ENCODE data around the gene KCNG2.

DNA sequence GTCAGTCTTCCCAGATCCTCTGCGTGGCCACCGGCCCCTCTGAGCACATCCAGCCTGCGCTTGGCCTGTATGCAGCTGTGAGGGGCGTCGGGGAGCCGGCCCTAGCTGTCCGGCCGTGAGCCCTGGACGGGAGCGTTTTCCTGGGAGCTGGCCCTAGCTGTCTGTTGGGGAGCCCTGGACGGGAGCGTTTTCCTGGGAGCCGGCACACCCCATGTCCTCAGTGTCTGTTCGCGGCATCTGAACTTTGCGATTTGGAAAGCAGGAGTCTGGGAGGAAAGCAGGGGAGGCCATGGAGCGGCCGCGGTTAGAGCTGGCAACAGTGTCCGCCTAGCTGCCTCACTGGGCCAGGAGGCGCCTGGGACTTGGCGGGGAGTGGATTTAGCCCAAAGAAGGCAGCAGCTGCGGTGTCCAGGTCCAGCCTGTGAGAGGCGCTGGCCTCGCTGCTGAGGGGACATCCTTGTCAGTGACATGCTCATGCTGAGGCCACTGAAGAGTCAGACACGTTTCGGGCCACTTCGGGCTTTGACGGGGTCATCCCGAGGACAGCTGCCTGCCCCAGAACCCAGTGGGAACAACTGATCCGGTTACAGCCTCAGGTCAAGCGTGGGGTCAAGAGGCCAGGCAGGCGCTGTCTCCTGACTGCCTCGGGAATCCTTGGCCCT, 75.8 kb downstream of the KCNG2 start:
- no peak for TF ChIP-seq CTCF (IDR thresholded peaks at IDR 0.05; ENCODE audit: low read depth, low read length, missing input control)
- no peak for TF ChIP-seq FOXA1 (IDR thresholded peaks at IDR 0.05)
- no peak for TF ChIP-seq MAX (IDR thresholded peaks at IDR 0.05)
- no peak for TF ChIP-seq REST (IDR thresholded peaks at IDR 0.05)

Data from liver (tissue), 2 donors.